Activated B cell treated with CpG ODN at 0.5 μM for 24 hours (primary cell): ENCODE results near the gene EXOC3. TPM values are rescaled to one million over a fixed set of nuclear protein-coding genes. Genes with fewer than 3 reads are reported as not detected.

ENCODE experiments used
- ATAC-seq: fragments of 200-7000 bp; cut with Tn5 transposase; one replicate; pipeline ENCODE4 v1.10.0; 2021; ENCODE audit warnings: low read depth, mild to moderate bottlenecking, moderate library complexity
- CTCF ChIA-PET: fragments of 350-600 bp; sonication (Branson Sonifier 250); formaldehyde crosslinking; loops from one replicate; lab custom pipeline; 2021; ENCODE audit warnings: antibody characterized with exemption; lab: Charles Lee
- POLR2A ChIA-PET: fragments of 350-600 bp; sonication (Branson Sonifier 250); formaldehyde crosslinking; loops from one replicate; lab custom pipeline; 2021; ENCODE audit warnings: antibody characterized with exemption; lab: Charles Lee
- DNase-seq: peaks from one replicate; pipeline ENCODE4 v3.0.0; 2022
- H3K27ac Mint-ChIP-seq: one replicate; pipeline ENCODE4 v1.8.0; 2020; ENCODE audit warnings: mixed read lengths
- H3K27me3 Mint-ChIP-seq: one replicate; pipeline ENCODE4 v1.8.0; 2021; ENCODE audit warnings: mixed read lengths
- H3K36me3 Mint-ChIP-seq: one replicate; pipeline ENCODE4 v1.8.0; 2021; ENCODE audit warnings: low read depth, mixed read lengths
- H3K4me1 Mint-ChIP-seq: one replicate; pipeline ENCODE4 v1.8.0; 2021; ENCODE audit warnings: mixed read lengths
- H3K4me3 Mint-ChIP-seq: one replicate; pipeline ENCODE4 v1.8.0; 2020; ENCODE audit warnings: mild to moderate bottlenecking, mixed read lengths
- H3K9me3 Mint-ChIP-seq: one replicate; pipeline ENCODE4 v1.8.0; 2020; ENCODE audit warnings: mixed read lengths
- CTCF ChIP-seq: fragments of 200-600 bp; IDR thresholded peaks from one replicate; pipeline ENCODE4 v1.8.0; 2022; ENCODE audit warnings: antibody characterized with exemption, mild to moderate bottlenecking
- intact Hi-C: fragments of 100-400 bp; cut with micrococcal nuclease; formaldehyde crosslinking; loops from one replicate; pipeline ENCODE4 v1.15.1; 2024
- total RNA-seq: library from RNA; stranded (reverse); gene quantifications from 2 replicates; pipeline ENCODE4 v1.2.3, GENCODE V29; 2022

The EXOC3 gene
- total RNA-seq, 1 donor from 2014 or later, result 79.6 TPM

- Mint-ChIP-seq H3K36me3 (no peaks in the 10 kb centered on the region), H3K4me3 (no peak overlapping the region), H3K4me1 (peaks cover 42% of the 10 kb centered on the region), H3K27ac (no peak overlapping the region), H3K27me3 (peaks cover 28% of the 10 kb centered on the region), H3K9me3 (no peaks in the 10 kb centered on the region)
- ATAC-seq, result no peak
- ChIA-PET POLR2A (interaction anchor here (0.7 kb wide), 1 partner anchor 42 kb away, joined by 3 read pairs; no protein-coding TSS in a partner anchor), CTCF (no interaction called here)
- TF ChIP-seq CTCF, result no peak
- intact Hi-C loops, result no loop called here
- DNase-seq, result no peak
These were observed 38.2 kb upstream of the EXOC3 start for GRCh38 chr5:404666-405241.

GRCh38 chr5:405421-405820, 37.6 kb upstream of the EXOC3 start:
- DNase-seq, result no peak
- H3K4me1 Mint-ChIP-seq, result peaks cover 36% of the 10 kb centered on the region
- POLR2A ChIA-PET, result no interaction called here
- ATAC-seq, result no peak
- no peak for TF ChIP-seq CTCF
- no peak overlapping the region for H3K27ac Mint-ChIP-seq
- intact Hi-C loops, result no loop called here
- H3K4me3 Mint-ChIP-seq, result no peak overlapping the region
- no peaks in the 10 kb centered on the region for H3K9me3 Mint-ChIP-seq
- no peaks in the 10 kb centered on the region for H3K36me3 Mint-ChIP-seq
- peaks cover 28% of the 10 kb centered on the region for H3K27me3 Mint-ChIP-seq
- CTCF ChIA-PET, result no interaction called here

- ChIA-PET POLR2A (no interaction called here), CTCF (no interaction called here)
- H3K4me1 Mint-ChIP-seq, result peaks cover 31% of the 10 kb centered on the region
- TF ChIP-seq CTCF, result no peak
- H3K36me3 Mint-ChIP-seq, result no peaks in the 10 kb centered on the region
- no peak overlapping the region for H3K27ac Mint-ChIP-seq
- ATAC-seq, result no peak
- DNase-seq, result no peak
- H3K4me3 Mint-ChIP-seq, result no peak overlapping the region
- H3K9me3 Mint-ChIP-seq, result no peaks in the 10 kb centered on the region
- peaks cover 30% of the 10 kb centered on the region for H3K27me3 Mint-ChIP-seq
- intact Hi-C loops, result no loop called here
These were observed 36.9 kb upstream of the EXOC3 start for GRCh38 chr5:406041-406440.

GRCh38 chr5:407051-407450, 35.9 kb upstream of the EXOC3 start:
- Mint-ChIP-seq H3K4me3 (no peak overlapping the region), H3K27me3 (peaks cover 32% of the 10 kb centered on the region), H3K36me3 (no peaks in the 10 kb centered on the region), H3K4me1 (peaks cover 22% of the 10 kb centered on the region), H3K27ac (no peak overlapping the region), H3K9me3 (no peaks in the 10 kb centered on the region)
- DNase-seq, result no peak
- no peak for ATAC-seq
- intact Hi-C loops, result no loop called here
- POLR2A ChIA-PET, result no interaction called here
- CTCF ChIA-PET, result no interaction called here
- TF ChIP-seq CTCF, result no peak

- TF ChIP-seq CTCF, result no peak
- no peak overlapping the region for H3K27ac Mint-ChIP-seq
- H3K27me3 Mint-ChIP-seq, result peaks cover 35% of the 10 kb centered on the region
- no peak overlapping the region for H3K4me3 Mint-ChIP-seq
- H3K36me3 Mint-ChIP-seq, result no peaks in the 10 kb centered on the region
- intact Hi-C loops, result no loop called here
- ATAC-seq (no peak), DNase-seq (no peak)
- no peaks in the 10 kb centered on the region for H3K9me3 Mint-ChIP-seq
- CTCF ChIA-PET, result no interaction called here
- peaks cover 15% of the 10 kb centered on the region for H3K4me1 Mint-ChIP-seq
- POLR2A ChIA-PET, result no interaction called here
These were observed 35.1 kb upstream of the EXOC3 start for GRCh38 chr5:407801-408268.
